ENCODE measurements around the gene BCL7A. TPM values are rescaled to one million over a fixed set of nuclear protein-coding genes. Genes with fewer than 3 reads are reported as not detected.

The BCL7A gene
- total and polyA plus RNA-seq, 2 experiments from 2014 or later, result 12.7 to 14.9 TPM

DNA sequence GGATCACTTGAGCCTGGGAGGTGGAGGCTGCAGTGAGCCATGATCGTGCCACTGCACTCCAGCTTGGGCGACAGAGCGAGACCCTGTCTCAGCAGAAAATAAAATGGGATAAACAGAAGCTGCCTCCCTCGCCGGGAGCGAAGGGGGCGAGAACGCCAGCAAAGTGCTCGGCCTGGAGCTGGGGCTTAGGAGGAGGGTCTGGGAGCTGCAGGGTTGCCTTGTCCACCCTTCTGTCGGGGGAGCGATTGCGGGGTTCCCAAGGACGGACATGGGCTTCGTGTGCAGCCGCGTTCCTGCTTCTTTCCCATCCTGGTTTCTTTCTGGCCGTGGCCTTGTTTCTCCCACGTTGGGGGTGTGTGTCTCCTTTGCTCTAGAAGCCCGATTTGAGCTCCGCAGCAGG lies 29.0 kb downstream of the BCL7A start:
- Histone ChIP-seq H3K36me3 (ENCODE audit: insufficient read depth) (no peaks in the 10 kb centered on the region), H3K27me3 (ENCODE audit: insufficient read depth) (no peaks in the 10 kb centered on the region), H2AFZ (no peak overlapping the region), H3K27ac (ENCODE audit: low read depth) (no peak overlapping the region), H3K4me1 (ENCODE audit: insufficient read depth) (no peaks in the 10 kb centered on the region), H3K9me2 (ENCODE audit: insufficient read depth) (no peaks in the 10 kb centered on the region), H3F3A (replicated peaks; ENCODE audit: low read depth) (no peaks in the 10 kb centered on the region), H3K79me2 (replicated peaks; ENCODE audit: insufficient read depth) (no peaks in the 10 kb centered on the region), H3K4me3 (no peak overlapping the region), H3K4me2 (no peak overlapping the region), H4K20me1 (replicated peaks; ENCODE audit: insufficient read depth) (no peaks in the 10 kb centered on the region)
- peaks cover 7% of the 10 kb centered on the region for H3K27me3 Mint-ChIP-seq (ENCODE audit: insufficient read depth, low read depth, poor library complexity)
- H3K27ac Mint-ChIP-seq, result no peak overlapping the region
- H3K9me3 Mint-ChIP-seq, result no peaks in the 10 kb centered on the region; the same call in 2 of the 3 replicates
- ATAC-seq (no peak), DNase-seq (ENCODE audit: low spot score) (no peak)
- no peak overlapping the region for H3K4me3 Mint-ChIP-seq
- TF ChIP-seq, protein P1, sequence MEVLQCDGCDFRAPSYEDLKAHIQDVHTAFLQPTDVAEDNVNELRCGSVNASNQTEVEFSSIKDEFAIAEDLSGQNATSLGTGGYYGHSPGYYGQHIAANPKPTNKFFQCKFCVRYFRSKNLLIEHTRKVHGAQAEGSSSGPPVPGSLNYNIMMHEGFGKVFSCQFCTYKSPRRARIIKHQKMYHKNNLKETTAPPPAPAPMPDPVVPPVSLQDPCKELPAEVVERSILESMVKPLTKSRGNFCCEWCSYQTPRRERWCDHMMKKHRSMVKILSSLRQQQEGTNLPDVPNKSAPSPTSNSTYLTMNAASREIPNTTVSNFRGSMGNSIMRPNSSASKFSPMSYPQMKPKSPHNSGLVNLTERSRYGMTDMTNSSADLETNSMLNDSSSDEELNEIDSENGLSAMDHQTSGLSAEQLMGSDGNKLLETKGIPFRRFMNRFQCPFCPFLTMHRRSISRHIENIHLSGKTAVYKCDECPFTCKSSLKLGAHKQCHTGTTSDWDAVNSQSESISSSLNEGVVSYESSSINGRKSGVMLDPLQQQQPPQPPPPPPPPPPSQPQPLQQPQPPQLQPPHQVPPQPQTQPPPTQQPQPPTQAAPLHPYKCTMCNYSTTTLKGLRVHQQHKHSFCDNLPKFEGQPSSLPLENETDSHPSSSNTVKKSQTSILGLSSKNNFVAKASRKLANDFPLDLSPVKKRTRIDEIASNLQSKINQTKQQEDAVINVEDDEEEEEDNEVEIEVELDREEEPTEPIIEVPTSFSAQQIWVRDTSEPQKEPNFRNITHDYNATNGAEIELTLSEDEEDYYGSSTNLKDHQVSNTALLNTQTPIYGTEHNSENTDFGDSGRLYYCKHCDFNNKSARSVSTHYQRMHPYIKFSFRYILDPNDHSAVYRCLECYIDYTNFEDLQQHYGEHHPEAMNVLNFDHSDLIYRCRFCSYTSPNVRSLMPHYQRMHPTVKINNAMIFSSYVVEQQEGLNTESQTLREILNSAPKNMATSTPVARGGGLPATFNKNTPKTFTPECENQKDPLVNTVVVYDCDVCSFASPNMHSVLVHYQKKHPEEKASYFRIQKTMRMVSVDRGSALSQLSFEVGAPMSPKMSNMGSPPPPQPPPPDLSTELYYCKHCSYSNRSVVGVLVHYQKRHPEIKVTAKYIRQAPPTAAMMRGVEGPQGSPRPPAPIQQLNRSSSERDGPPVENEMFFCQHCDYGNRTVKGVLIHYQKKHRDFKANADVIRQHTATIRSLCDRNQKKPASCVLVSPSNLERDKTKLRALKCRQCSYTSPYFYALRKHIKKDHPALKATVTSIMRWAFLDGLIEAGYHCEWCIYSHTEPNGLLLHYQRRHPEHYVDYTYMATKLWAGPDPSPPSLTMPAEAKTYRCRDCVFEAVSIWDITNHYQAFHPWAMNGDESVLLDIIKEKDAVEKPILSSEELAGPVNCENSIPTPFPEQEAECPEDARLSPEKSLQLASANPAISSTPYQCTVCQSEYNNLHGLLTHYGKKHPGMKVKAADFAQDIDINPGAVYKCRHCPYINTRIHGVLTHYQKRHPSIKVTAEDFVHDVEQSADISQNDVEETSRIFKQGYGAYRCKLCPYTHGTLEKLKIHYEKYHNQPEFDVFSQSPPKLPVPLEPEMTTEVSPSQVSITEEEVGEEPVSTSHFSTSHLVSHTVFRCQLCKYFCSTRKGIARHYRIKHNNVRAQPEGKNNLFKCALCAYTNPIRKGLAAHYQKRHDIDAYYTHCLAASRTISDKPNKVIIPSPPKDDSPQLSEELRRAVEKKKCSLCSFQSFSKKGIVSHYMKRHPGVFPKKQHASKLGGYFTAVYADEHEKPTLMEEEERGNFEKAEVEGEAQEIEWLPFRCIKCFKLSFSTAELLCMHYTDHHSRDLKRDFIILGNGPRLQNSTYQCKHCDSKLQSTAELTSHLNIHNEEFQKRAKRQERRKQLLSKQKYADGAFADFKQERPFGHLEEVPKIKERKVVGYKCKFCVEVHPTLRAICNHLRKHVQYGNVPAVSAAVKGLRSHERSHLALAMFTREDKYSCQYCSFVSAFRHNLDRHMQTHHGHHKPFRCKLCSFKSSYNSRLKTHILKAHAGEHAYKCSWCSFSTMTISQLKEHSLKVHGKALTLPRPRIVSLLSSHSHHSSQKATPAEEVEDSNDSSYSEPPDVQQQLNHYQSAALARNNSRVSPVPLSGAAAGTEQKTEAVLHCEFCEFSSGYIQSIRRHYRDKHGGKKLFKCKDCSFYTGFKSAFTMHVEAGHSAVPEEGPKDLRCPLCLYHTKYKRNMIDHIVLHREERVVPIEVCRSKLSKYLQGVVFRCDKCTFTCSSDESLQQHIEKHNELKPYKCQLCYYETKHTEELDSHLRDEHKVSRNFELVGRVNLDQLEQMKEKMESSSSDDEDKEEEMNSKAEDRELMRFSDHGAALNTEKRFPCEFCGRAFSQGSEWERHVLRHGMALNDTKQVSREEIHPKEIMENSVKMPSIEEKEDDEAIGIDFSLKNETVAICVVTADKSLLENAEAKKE (CRISPR knock-in tag; IDR thresholded peaks at IDR 0.05), result no peak
- TF ChIP-seq STAT1 (IDR thresholded peaks at IDR 0.05; ENCODE audit: unreplicated experiment) (no peak), CREB1 (CRISPR knock-in tag; IDR thresholded peaks at IDR 0.05; ENCODE audit: low read depth) (no peak), ZNF114 (CRISPR knock-in tag; IDR thresholded peaks at IDR 0.05) (no peak), POLR2AphosphoS5 (IDR thresholded peaks at IDR 0.05; ENCODE audit: low read depth) (no peak), EZH2 (IDR thresholded peaks at IDR 0.05; ENCODE audit: low read depth, unreplicated experiment) (no peak), NANOG (IDR thresholded peaks at IDR 0.05; ENCODE audit: borderline replicate concordance) (no peak), EZH2phosphoT487 (IDR thresholded peaks at IDR 0.05; ENCODE audit: unreplicated experiment) (no peak), ZNF331 (CRISPR knock-in tag; IDR thresholded peaks at IDR 0.05; ENCODE audit: low read depth) (no peak), REST (IDR thresholded peaks at IDR 0.05; ENCODE audit: unreplicated experiment) (no peak), JUNB (IDR thresholded peaks at IDR 0.05; ENCODE audit: unreplicated experiment) (no peak)
- TF ChIP-seq, protein P2, sequence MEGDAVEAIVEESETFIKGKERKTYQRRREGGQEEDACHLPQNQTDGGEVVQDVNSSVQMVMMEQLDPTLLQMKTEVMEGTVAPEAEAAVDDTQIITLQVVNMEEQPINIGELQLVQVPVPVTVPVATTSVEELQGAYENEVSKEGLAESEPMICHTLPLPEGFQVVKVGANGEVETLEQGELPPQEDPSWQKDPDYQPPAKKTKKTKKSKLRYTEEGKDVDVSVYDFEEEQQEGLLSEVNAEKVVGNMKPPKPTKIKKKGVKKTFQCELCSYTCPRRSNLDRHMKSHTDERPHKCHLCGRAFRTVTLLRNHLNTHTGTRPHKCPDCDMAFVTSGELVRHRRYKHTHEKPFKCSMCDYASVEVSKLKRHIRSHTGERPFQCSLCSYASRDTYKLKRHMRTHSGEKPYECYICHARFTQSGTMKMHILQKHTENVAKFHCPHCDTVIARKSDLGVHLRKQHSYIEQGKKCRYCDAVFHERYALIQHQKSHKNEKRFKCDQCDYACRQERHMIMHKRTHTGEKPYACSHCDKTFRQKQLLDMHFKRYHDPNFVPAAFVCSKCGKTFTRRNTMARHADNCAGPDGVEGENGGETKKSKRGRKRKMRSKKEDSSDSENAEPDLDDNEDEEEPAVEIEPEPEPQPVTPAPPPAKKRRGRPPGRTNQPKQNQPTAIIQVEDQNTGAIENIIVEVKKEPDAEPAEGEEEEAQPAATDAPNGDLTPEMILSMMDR (conservative IDR thresholded peaks at IDR 0.05; ENCODE audit: low read depth in 2 of 2), result no peak
- TF ChIP-seq, protein P3, sequence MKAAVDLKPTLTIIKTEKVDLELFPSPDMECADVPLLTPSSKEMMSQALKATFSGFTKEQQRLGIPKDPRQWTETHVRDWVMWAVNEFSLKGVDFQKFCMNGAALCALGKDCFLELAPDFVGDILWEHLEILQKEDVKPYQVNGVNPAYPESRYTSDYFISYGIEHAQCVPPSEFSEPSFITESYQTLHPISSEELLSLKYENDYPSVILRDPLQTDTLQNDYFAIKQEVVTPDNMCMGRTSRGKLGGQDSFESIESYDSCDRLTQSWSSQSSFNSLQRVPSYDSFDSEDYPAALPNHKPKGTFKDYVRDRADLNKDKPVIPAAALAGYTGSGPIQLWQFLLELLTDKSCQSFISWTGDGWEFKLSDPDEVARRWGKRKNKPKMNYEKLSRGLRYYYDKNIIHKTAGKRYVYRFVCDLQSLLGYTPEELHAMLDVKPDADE (IDR thresholded peaks at IDR 0.05), result no peak
- H3K36me3 Mint-ChIP-seq (ENCODE audit: low read depth), result peaks cover 29% of the 10 kb centered on the region; the same call in 2 of the 3 replicates
- peaks cover 6% of the 10 kb centered on the region; the same call in 2 of the 3 replicates for H3K4me1 Mint-ChIP-seq
